ENCODE measurements around the gene MACROD2.

Gene MACROD2

GRCh38 chr20:14711652-14712051 lies 716.3 kb downstream of the MACROD2 start:
- DNase-seq (ENCODE audit: low spot score) = no peak

GRCh38 chr20:14712302-14712739 lies 717.0 kb downstream of the MACROD2 start:
- peak; percentile 76 for DNase-seq (ENCODE audit: low spot score)

- no peak for DNase-seq (ENCODE audit: low spot score)
Measured at GRCh38 chr20:14715400-14715799, 720.1 kb downstream of the MACROD2 start.

- DNase-seq (ENCODE audit: low spot score) = no peak
Measured at GRCh38 chr20:14716351-14716801, 721.1 kb downstream of the MACROD2 start.

- no peak for DNase-seq (ENCODE audit: low spot score)
Measured at GRCh38 chr20:14717134-14717999, 722.1 kb downstream of the MACROD2 start.

- no peak for DNase-seq (ENCODE audit: low spot score)
Measured at GRCh38 chr20:14720251-14720650, 724.9 kb downstream of the MACROD2 start.

GRCh38 chr20:14721926-14722452 lies 726.7 kb downstream of the MACROD2 start:
- DNase-seq (ENCODE audit: low spot score) = no peak

GRCh38 chr20:14723614-14724013 lies 728.3 kb downstream of the MACROD2 start:
- DNase-seq (ENCODE audit: low spot score) = no peak

GRCh38 chr20:14724036-14724435 lies 728.7 kb downstream of the MACROD2 start:
- no peak for DNase-seq (ENCODE audit: low spot score)

GRCh38 chr20:14724468-14724867 lies 729.2 kb downstream of the MACROD2 start:
- DNase-seq (ENCODE audit: low spot score) = no peak

- DNase-seq (ENCODE audit: low spot score) = no peak
Measured at GRCh38 chr20:14726591-14726990, 731.3 kb downstream of the MACROD2 start.

GRCh38 chr20:14727485-14728150 lies 732.3 kb downstream of the MACROD2 start:
- no peak for DNase-seq (ENCODE audit: low spot score)

- DNase-seq (ENCODE audit: low spot score) = no peak
Measured at GRCh38 chr20:14729390-14729789, 734.1 kb downstream of the MACROD2 start.

- DNase-seq (ENCODE audit: low spot score) = no peak
Measured at GRCh38 chr20:14732343-14732742, 737.0 kb downstream of the MACROD2 start.

- DNase-seq (ENCODE audit: low spot score) = no peak
Measured at GRCh38 chr20:14732996-14733395, 737.7 kb downstream of the MACROD2 start.

GRCh38 chr20:14740380-14740779 lies 745.1 kb downstream of the MACROD2 start:
- DNase-seq (ENCODE audit: low spot score) = no peak

GRCh38 chr20:14741616-14742015 lies 746.3 kb downstream of the MACROD2 start:
- no peak for DNase-seq (ENCODE audit: low spot score)

- DNase-seq (ENCODE audit: low spot score) = no peak
Measured at GRCh38 chr20:14744723-14745122, 749.4 kb downstream of the MACROD2 start.

GRCh38 chr20:14745830-14746229 lies 750.5 kb downstream of the MACROD2 start:
- no peak for DNase-seq (ENCODE audit: low spot score)

GRCh38 chr20:14751191-14751590 lies 755.9 kb downstream of the MACROD2 start:
- no peak for DNase-seq (ENCODE audit: low spot score)

- DNase-seq (ENCODE audit: low spot score) = no peak
Measured at GRCh38 chr20:14757728-14758127, 762.4 kb downstream of the MACROD2 start.

- no peak for DNase-seq (ENCODE audit: low spot score)
Measured at GRCh38 chr20:14758356-14758755, 763.0 kb downstream of the MACROD2 start.

- no peak for DNase-seq (ENCODE audit: low spot score)
Measured at GRCh38 chr20:14759979-14760378, 764.7 kb downstream of the MACROD2 start.
